HEK293T (cell line): ENCODE data around the gene ADAD2.

Experiments
- CTCF ChIA-PET: fragments of 350-600 bp; formaldehyde crosslinking; extraction: SDS; loops from one replicate; lab custom pipeline; 2021; ENCODE audit warnings: antibody characterized with exemption, inconsistent platforms; lab: Yijun Ruan, JAX
- POLR2A ChIA-PET: fragments of 350-600 bp; formaldehyde crosslinking; extraction: SDS; loops from one replicate; lab custom pipeline; 2020; ENCODE audit warnings: antibody characterized with exemption, inconsistent platforms; lab: Yijun Ruan, JAX
- DNase-seq: peaks from one replicate; pipeline ENCODE4 v3.0.0; 2012; ENCODE audit warnings: mixed read lengths; ENCODE audit errors: extremely low spot score
- ARNT ChIP-seq: fragments of 450-650 bp; IDR thresholded peaks from 2 replicates; pipeline ENCODE4 v1.6.1; 2017; ENCODE audit warnings: mild to moderate bottlenecking
- BHLHE40 ChIP-seq: fragments of 450-650 bp; IDR thresholded peaks from 2 replicates; pipeline ENCODE4 v1.6.1; 2016; ENCODE audit warnings: mild to moderate bottlenecking, moderate library complexity, borderline replicate concordance
- CTBP1 ChIP-seq: fragments of 450-650 bp; IDR thresholded peaks from 2 replicates; pipeline ENCODE4 v1.6.1; 2016; ENCODE audit warnings: borderline replicate concordance
- ELF4 ChIP-seq: fragments of 450-650 bp; IDR thresholded peaks from 2 replicates; pipeline ENCODE4 v1.6.1; 2017; ENCODE audit warnings: antibody characterized with exemption
- FOXA1 ChIP-seq: fragments of 450-650 bp; IDR thresholded peaks from 2 replicates; pipeline ENCODE4 v1.6.1; 2016; ENCODE audit warnings: mild to moderate bottlenecking
- FOXK2 ChIP-seq: fragments of 450-650 bp; IDR thresholded peaks from 2 replicates; pipeline ENCODE4 v1.6.1; 2016; ENCODE audit warnings: mild to moderate bottlenecking
- FOXM1 ChIP-seq: fragments of 450-650 bp; IDR thresholded peaks from 2 replicates; pipeline ENCODE4 v1.6.1; 2017; ENCODE audit warnings: mild to moderate bottlenecking, borderline replicate concordance
- HDGF ChIP-seq: fragments of 450-650 bp; IDR thresholded peaks from 2 replicates; pipeline ENCODE4 v1.6.1; 2017; ENCODE audit warnings: antibody characterized with exemption, borderline replicate concordance
- L3MBTL2 ChIP-seq: fragments of 450-650 bp; conservative IDR thresholded peaks from 2 replicates; pipeline ENCODE4 v1.6.1; 2016; ENCODE audit warnings: mild to moderate bottlenecking
- LEF1 ChIP-seq: fragments of 450-650 bp; IDR thresholded peaks from 2 replicates; pipeline ENCODE4 v1.6.1; 2017; ENCODE audit warnings: mild to moderate bottlenecking, borderline replicate concordance
- NFRKB ChIP-seq: fragments of 450-650 bp; IDR thresholded peaks from 2 replicates; pipeline ENCODE4 v1.6.1; 2016; ENCODE audit warnings: mild to moderate bottlenecking, moderate library complexity
- PKNOX1 ChIP-seq: fragments of 450-650 bp; IDR thresholded peaks from 2 replicates; pipeline ENCODE4 v1.6.1; 2016
- SP1 ChIP-seq: fragments of 450-650 bp; IDR thresholded peaks from 2 replicates; pipeline ENCODE4 v1.6.1; 2017
- SUZ12 ChIP-seq: fragments of 450-650 bp; IDR thresholded peaks from 2 replicates; pipeline ENCODE4 v1.6.1; 2016; ENCODE audit warnings: mild to moderate bottlenecking
- TARDBP ChIP-seq: fragments of 450-650 bp; IDR thresholded peaks from 2 replicates; pipeline ENCODE4 v1.6.1; 2016
- ZNF384 ChIP-seq: fragments of 450-650 bp; IDR thresholded peaks from 2 replicates; pipeline ENCODE4 v1.6.1; 2016

The ADAD2 gene

DNA sequence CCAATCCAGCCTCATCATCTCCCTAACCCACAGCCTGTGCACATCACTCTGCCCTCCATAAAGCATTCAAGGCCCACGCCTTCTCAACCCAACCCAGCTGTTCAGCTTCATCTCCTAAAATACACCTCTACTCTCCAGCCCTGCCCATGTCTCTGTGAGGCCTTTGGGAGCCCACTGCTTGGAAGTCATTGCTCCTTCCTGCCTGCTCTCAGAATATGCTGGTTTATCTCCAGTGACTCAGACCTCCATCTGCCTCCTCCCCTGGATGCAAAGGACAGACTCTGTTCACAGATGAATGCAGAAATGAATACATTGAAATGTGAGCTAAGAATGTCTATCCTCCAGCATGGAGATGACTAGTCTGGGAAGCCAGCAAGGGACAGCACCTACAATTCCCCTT is 29.9 kb downstream of the ADAD2 start:
- CTCF ChIA-PET = no interaction called here
- POLR2A ChIA-PET = no interaction called here
- no peak for DNase-seq
- TF ChIP-seq CTBP1 (no peak), NFRKB (no peak), ARNT (no peak), HDGF (no peak), LEF1 (no peak), BHLHE40 (no peak), PKNOX1 (no peak)

- POLR2A ChIA-PET = no interaction called here
- DNase-seq = no peak
- CTCF ChIA-PET = interaction anchor here (0.6 kb wide), 2 partner anchors 107 to 158 kb away, joined by 3 to 5 read pairs; partner anchors contain the start of gene MBTPS1
- TF ChIP-seq HDGF (no peak), NFRKB (no peak), ARNT (no peak), BHLHE40 (no peak), SUZ12 (no peak), FOXM1 (no peak), FOXA1 (no peak), FOXK2 (no peak), ZNF384 (no peak)
Measured at GRCh38 chr16:84223456-84223855, 32.5 kb downstream of the ADAD2 start.

GRCh38 chr16:84224554-84224953 is 33.6 kb downstream of the ADAD2 start:
- TF ChIP-seq ZNF384 = no peak
- no peak for TF ChIP-seq CTBP1
- no peak for TF ChIP-seq HDGF
- no peak for TF ChIP-seq TARDBP
- no peak for TF ChIP-seq SP1
- no peak for TF ChIP-seq L3MBTL2
- TF ChIP-seq FOXA1 = no peak
- no peak for TF ChIP-seq PKNOX1
- no peak for TF ChIP-seq NFRKB
- no peak for TF ChIP-seq BHLHE40
- TF ChIP-seq ELF4 = no peak
- no peak for TF ChIP-seq SUZ12
- no peak for TF ChIP-seq FOXM1
- TF ChIP-seq ARNT = no peak
- no peak for DNase-seq
- ChIA-PET POLR2A (no interaction called here), CTCF (no interaction called here)

DNA sequence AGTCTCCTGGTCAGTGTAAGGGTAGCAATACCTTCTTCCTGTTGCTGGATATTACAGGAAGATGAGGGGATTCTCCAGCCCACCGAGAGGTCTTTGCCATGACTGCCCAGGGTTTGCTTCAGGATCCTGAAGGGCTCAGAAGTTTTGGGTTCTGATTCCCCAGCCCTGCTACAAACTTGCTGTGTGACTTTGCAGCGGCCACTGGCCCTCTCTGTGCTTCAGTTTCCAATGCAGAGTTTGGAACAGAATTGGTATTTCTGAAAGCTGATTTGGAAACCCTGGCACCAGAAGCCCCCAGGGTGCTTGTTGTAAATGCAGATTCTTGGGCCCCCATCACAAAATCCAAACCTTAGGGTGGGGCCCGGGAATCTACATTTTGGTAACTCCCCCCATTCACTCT is 34.2 kb downstream of the ADAD2 start:
- no peak for DNase-seq
- TF ChIP-seq FOXA1 = no peak
- ChIA-PET CTCF (no interaction called here), POLR2A (no interaction called here)

- POLR2A ChIA-PET = no interaction called here
- TF ChIP-seq SP1 = no peak
- TF ChIP-seq BHLHE40 = no peak
- TF ChIP-seq CTBP1 = no peak
- TF ChIP-seq NFRKB = no peak
- TF ChIP-seq FOXA1 = no peak
- no peak for TF ChIP-seq FOXK2
- CTCF ChIA-PET = no interaction called here
- no peak for DNase-seq
Measured at GRCh38 chr16:84225571-84225970, 34.6 kb downstream of the ADAD2 start.

DNA sequence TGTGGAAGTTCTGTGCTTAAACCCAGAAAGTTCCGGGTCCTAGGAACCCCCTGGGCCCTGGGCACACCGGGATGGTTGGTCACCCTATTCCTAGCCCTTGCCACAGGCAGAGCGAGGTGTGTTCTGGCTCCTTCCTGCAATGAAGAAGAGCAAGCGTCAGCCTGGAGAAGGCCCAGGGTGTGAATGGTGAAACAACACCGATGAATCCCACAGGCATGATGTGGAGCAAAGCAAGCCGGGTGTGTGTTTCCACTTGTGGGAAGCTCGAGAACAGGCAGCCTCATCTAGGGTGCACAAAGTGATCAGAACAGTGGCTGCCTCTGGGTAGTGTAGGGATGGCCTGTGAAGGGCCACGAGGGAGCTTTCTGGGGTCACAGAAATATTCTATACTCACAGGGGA is 35.1 kb downstream of the ADAD2 start:
- CTCF ChIA-PET = no interaction called here
- DNase-seq = no peak
- TF ChIP-seq FOXA1 (no peak), HDGF (no peak), TARDBP (no peak), LEF1 (no peak), PKNOX1 (no peak), SP1 (no peak), ELF4 (no peak), FOXK2 (no peak), ARNT (no peak), FOXM1 (no peak), CTBP1 (no peak), NFRKB (no peak), L3MBTL2 (no peak), BHLHE40 (no peak), SUZ12 (no peak), ZNF384 (no peak)
- POLR2A ChIA-PET = no interaction called here

- no peak for DNase-seq
- ChIA-PET POLR2A (no interaction called here), CTCF (no interaction called here)
- TF ChIP-seq ZNF384 (no peak), NFRKB (no peak), FOXK2 (no peak), BHLHE40 (no peak), SP1 (no peak), FOXM1 (no peak), L3MBTL2 (no peak), CTBP1 (no peak), ELF4 (no peak), PKNOX1 (no peak), SUZ12 (no peak)
Measured at GRCh38 chr16:84227548-84227947, 36.6 kb downstream of the ADAD2 start.
